SK-N-SH (cell line): ENCODE data around the gene CDH2. TPM values are rescaled to one million over a fixed set of nuclear protein-coding genes. Genes with fewer than 3 reads are reported as not detected.
A peak's percentile ranks its signal among the peaks of the same experiment; 100 is the strongest.

Experiments
- CTCF ChIA-PET: fragments of 300-600, 350-600 bp; formaldehyde crosslinking; extraction: SDS; loops from one replicate; lab custom pipeline; 2021; lab: Yijun Ruan, JAX
- POLR2A ChIA-PET: fragments of 350-600 bp; sonication (Branson Sonifier 250); formaldehyde crosslinking; extraction: SDS; loops from one replicate; lab custom pipeline; 2020; ENCODE audit warnings: antibody characterized with exemption, inconsistent platforms; lab: Yijun Ruan, JAX
- DNase-seq: peaks from one replicate; pipeline ENCODE4 v3.0.0; 2012
- H2AFZ ChIP-seq: fragments of 200-600 bp; sonication (generic); 2 replicates; pipeline ENCODE4 v1.8.1; 2016; ENCODE audit warnings: antibody characterized with exemption, mild to moderate bottlenecking, low read depth
- H3F3A ChIP-seq: fragments of 200-600 bp; sonication (generic); replicated peaks from 2 replicates; pipeline ENCODE3; 2016; ENCODE audit warnings: antibody characterized with exemption, mild to moderate bottlenecking; ENCODE audit not compliant: insufficient read depth
- H3K27ac ChIP-seq, 2 experiments: fragments of 200-500 bp in 1 of 2; fragments of 200-600 bp in 1 of 2; sonication (Bioruptor generic) in 1 of 2; sonication (generic), shearing (Covaris generic) in 1 of 2; 2 replicates each; pipeline versions ENCODE4 v1.5.1 to v1.6.1; 2014 to 2016; ENCODE audit warnings: low read depth in 2 of 2, inconsistent platforms in 1 of 2, low read length in 1 of 2, mild to moderate bottlenecking in 1 of 2, mixed read lengths in 1 of 2
- H3K27me3 ChIP-seq: fragments of 200-600 bp; sonication (generic), shearing (Covaris generic); 2 replicates; pipeline ENCODE4 v1.6.1; 2016; ENCODE audit warnings: mixed run types; ENCODE audit not compliant: insufficient read depth
- H3K36me3 ChIP-seq, 2 experiments: fragments of 200-500 bp in 1 of 2; fragments of 200-600 bp in 1 of 2; sonication (Bioruptor generic) in 1 of 2; sonication (generic) in 1 of 2; replicated peaks in 1 of 2; 2 replicates each; pipeline versions ENCODE3 to v1.5.1; 2014 to 2016; ENCODE audit warnings: low read length in 1 of 2, mild to moderate bottlenecking in 1 of 2; ENCODE audit not compliant: insufficient read depth in 2 of 2, control insufficient read depth in 1 of 2
- H3K4me1 ChIP-seq, 2 experiments: fragments of 200-500 bp in 1 of 2; fragments of 200-600 bp in 1 of 2; sonication (Bioruptor generic) in 1 of 2; sonication (generic), shearing (Covaris generic) in 1 of 2; 2 replicates each; pipeline versions ENCODE4 v1.5.1 to v1.6.1; 2014 to 2016; ENCODE audit warnings: low read depth in 1 of 2, low read length in 1 of 2, mixed run types in 1 of 2; ENCODE audit not compliant: insufficient read depth in 2 of 2, control insufficient read depth in 1 of 2
- H3K4me2 ChIP-seq: fragments of 200-600 bp; sonication (generic), shearing (Covaris generic); 2 replicates; pipeline ENCODE4 v1.6.1; 2017; ENCODE audit warnings: mixed run types
- H3K4me3 ChIP-seq, 2 experiments: fragments of 200-500 bp in 1 of 2; fragments of 200-600 bp in 1 of 2; sonication (Bioruptor generic) in 1 of 2; sonication (generic), shearing (Covaris generic) in 1 of 2; 2 replicates each; pipeline versions ENCODE4 v1.5.1 to v1.8.1; 2014 to 2016; ENCODE audit warnings: low read depth in 2 of 2, inconsistent platforms in 1 of 2, low read length in 1 of 2, mild to moderate bottlenecking in 1 of 2, mixed read lengths in 1 of 2, moderate library complexity in 1 of 2
- H3K79me2 ChIP-seq: fragments of 200-600 bp; sonication (generic); 2 replicates; pipeline ENCODE4 v1.8.1; 2017; ENCODE audit warnings: mild to moderate bottlenecking; ENCODE audit not compliant: insufficient read depth
- H3K9ac ChIP-seq: fragments of 200-600 bp; sonication (generic); 2 replicates; pipeline ENCODE4 v1.6.1; 2017; ENCODE audit warnings: mixed run types
- H3K9me2 ChIP-seq: fragments of 200-600 bp; sonication (generic); 2 replicates; pipeline ENCODE4 v1.6.1; 2017; ENCODE audit warnings: mixed run types
- H3K9me3 ChIP-seq: fragments of 200-600 bp; sonication (generic); 2 replicates; pipeline ENCODE4 v1.6.1; 2017; ENCODE audit warnings: mixed run types, mild to moderate bottlenecking, moderate library complexity
- H4K20me1 ChIP-seq: fragments of 200-600 bp; sonication (generic); 2 replicates; pipeline ENCODE4 v1.6.1; 2017; ENCODE audit warnings: mild to moderate bottlenecking, mixed run types; ENCODE audit not compliant: insufficient read depth
- ELF1 ChIP-seq: IDR thresholded peaks from 2 replicates; pipeline ENCODE4 v1.4.0; 2012
- EP300 ChIP-seq, 2 experiments: IDR thresholded peaks; 2 replicates each; pipeline versions ENCODE4 v1.4.0 to v1.6.1; 2012; ENCODE audit warnings: borderline replicate concordance in 1 of 2, low read depth in 1 of 2, low read length in 1 of 2
- FOSL2 ChIP-seq: IDR thresholded peaks from 2 replicates; pipeline ENCODE4 v1.4.0; 2012; ENCODE audit warnings: low read depth, mild to moderate bottlenecking, moderate library complexity, borderline replicate concordance
- FOXJ3 ChIP-seq: sonication (generic); formaldehyde crosslinking; IDR thresholded peaks from 2 replicates; pipeline ENCODE4 v1.5.1; 2020; ENCODE audit warnings: mild to moderate bottlenecking, missing genetic modification reagents
- FOXM1 ChIP-seq: IDR thresholded peaks from 2 replicates; pipeline ENCODE4 v1.4.0; 2012; ENCODE audit warnings: low read depth, mild to moderate bottlenecking
- JUND ChIP-seq: IDR thresholded peaks from 2 replicates; pipeline ENCODE4 v1.4.0; 2012
- MEF2A ChIP-seq: IDR thresholded peaks from 2 replicates; pipeline ENCODE4 v1.4.0; 2012; ENCODE audit warnings: low read depth, borderline replicate concordance
- MXI1 ChIP-seq: IDR thresholded peaks from 2 replicates; pipeline ENCODE4 v1.6.1; 2012; ENCODE audit warnings: mild to moderate bottlenecking, low read depth, low read length, improper control_type of control experiment
- NFIC ChIP-seq: IDR thresholded peaks from 2 replicates; pipeline ENCODE4 v1.4.0; 2012; ENCODE audit warnings: borderline replicate concordance
- POLR2AphosphoS5 ChIP-seq: IDR thresholded peaks from 2 replicates; pipeline ENCODE4 v1.6.1; 2012; ENCODE audit warnings: low read depth, low read length
- SIN3A ChIP-seq: IDR thresholded peaks from 2 replicates; pipeline ENCODE4 v1.6.1; 2012; ENCODE audit warnings: low read depth, mild to moderate bottlenecking, low read length, moderate library complexity, borderline replicate concordance
- TAF1 ChIP-seq: IDR thresholded peaks from 2 replicates; pipeline ENCODE4 v1.6.1; 2012; ENCODE audit warnings: low read depth, mild to moderate bottlenecking, low read length, moderate library complexity, borderline replicate concordance
- TCF12 ChIP-seq: IDR thresholded peaks from 2 replicates; pipeline ENCODE4 v1.4.0; 2012
- TEAD4 ChIP-seq: IDR thresholded peaks from 2 replicates; pipeline ENCODE4 v1.4.0; 2012; ENCODE audit warnings: mild to moderate bottlenecking, borderline replicate concordance; ENCODE audit not compliant: insufficient read depth
- YY1 ChIP-seq: IDR thresholded peaks from 2 replicates; pipeline ENCODE4 v1.4.0; 2012; ENCODE audit warnings: low read depth, mild to moderate bottlenecking
- WGBS: methylation state at CpG from one replicate; pipeline ENCODE4 v1.1.6; 2017; ENCODE audit warnings: low lambda C conversion rate; 5-methylcytosine and 5-hydroxymethylcytosine counted together
- polyA plus RNA-seq, 3 experiments: library from polyadenylated mRNA; depleted of rRNA; stranded (reverse); fragments of >200 nt; gene quantifications; 2 replicates each; pipeline ENCODE4 v1.2.3, GENCODE V29; 2012
- TF ChIP-seq, protein P1 (sequence below): IDR thresholded peaks from 2 replicates; pipeline ENCODE4 v1.4.0; 2012; ENCODE audit warnings: low read depth
- TF ChIP-seq, protein P2 (sequence below): IDR thresholded peaks from 2 replicates; pipeline ENCODE4; 2012

The CDH2 gene
- polyA plus RNA-seq, 1 of the 3 experiments (the other 2 are of a cell fraction) = 146 TPM

DNA sequence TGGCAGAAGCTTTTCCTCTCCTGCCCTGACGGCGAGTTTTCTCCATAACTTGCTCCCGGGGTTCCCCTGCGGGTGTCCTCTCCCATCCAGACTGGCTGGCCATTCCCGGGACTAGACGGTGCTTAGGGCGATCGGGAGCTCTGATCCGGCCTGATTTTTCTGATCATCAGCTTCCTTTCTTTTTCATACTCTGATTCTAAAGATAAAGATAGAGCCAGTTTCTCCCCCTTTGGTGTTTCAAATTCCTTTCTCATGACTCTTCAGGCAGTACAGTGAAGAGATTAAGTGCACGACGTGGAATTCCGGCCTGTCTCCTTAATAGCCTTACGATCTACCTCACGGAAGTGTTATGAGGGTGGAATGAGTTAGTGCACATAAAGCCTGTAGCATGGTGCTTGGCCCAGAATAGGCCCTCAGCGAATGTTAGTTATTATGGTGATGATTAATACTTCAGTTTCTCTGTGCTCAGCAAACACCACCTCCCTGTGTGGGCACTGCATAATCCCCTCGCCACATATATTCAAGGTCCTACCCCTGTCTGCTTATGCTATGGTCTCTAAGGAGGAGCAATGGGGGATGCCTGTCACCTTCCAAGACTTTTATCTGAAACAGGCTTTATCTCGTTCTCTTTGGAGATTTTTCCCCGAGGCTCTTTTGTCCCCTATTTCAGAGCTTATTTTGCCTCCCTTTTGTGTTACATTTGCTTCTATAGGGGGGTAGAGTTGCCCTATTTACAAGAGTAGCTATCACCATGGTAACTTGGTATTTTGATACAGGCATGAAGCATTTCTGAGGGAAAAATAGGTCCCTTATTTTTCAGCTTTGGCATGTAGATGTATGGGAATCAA lies 254.8 kb downstream of the CDH2 start:
- Histone ChIP-seq H3K36me3 (no peaks in the 10 kb centered on the region), H3K79me2 (no peaks in the 10 kb centered on the region), H3K4me3 (peak overlapping the region in 1 of 2 experiments; percentile 30; a peak in 2 of 4 replicates), H2AFZ (peak overlapping the region; percentile 87), H4K20me1 (no peaks in the 10 kb centered on the region), H3K27me3 (no peaks in the 10 kb centered on the region), H3K4me1 (peaks cover 0 to 10% of the 10 kb centered on the region in 2 experiments; a peak in 2 of 4 replicates), H3K4me2 (peak overlapping the region; percentile 66), H3K9ac (peak overlapping the region; percentile 50; the same call in 1 of the 2 replicates), H3K9me3 (no peaks in the 10 kb centered on the region), H3K9me2 (no peaks in the 10 kb centered on the region), H3F3A (peaks cover 21% of the 10 kb centered on the region), H3K27ac (peak overlapping the region; percentile 76 to 78)
- ChIA-PET CTCF (no interaction called here), POLR2A (no interaction called here)
- peak; percentile 87 for TF ChIP-seq JUND
- no peak for TF ChIP-seq MXI1
- 0 out of 2 replicates have a peak, but pooled peaks have one; percentile 18 for TF ChIP-seq TAF1
- 0 out of 2 replicates have a peak, but pooled peaks have one; percentile 17 for TF ChIP-seq YY1
- 0 out of 2 replicates have a peak, but pooled peaks have one; percentile 13 for TF ChIP-seq MEF2A
- TF ChIP-seq, protein P1, sequence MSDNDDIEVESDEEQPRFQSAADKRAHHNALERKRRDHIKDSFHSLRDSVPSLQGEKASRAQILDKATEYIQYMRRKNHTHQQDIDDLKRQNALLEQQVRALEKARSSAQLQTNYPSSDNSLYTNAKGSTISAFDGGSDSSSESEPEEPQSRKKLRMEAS = peak; percentile 34
- peak; percentile 22; the same call in 1 of the 2 replicates for TF ChIP-seq POLR2AphosphoS5
- 0 out of 2 replicates have a peak, but pooled peaks have one; percentile 14 for TF ChIP-seq NFIC
- TF ChIP-seq ELF1 = peak; percentile 50; the same call in 1 of the 2 replicates
- peak in 1 of 2 experiments; percentile 68; a peak in 1 of 4 replicates for TF ChIP-seq EP300 (IDR thresholded peaks at IDR 0.05; ENCODE audit: borderline replicate concordance in 1 of 2, low read depth in 1 of 2, low read length in 1 of 2)
- no peak for TF ChIP-seq FOXM1
- peak; percentile 70; the same call in 1 of the 2 replicates for TF ChIP-seq FOSL2
- peak; percentile 72; the same call in 1 of the 2 replicates for TF ChIP-seq TEAD4
- TF ChIP-seq, protein P2, sequence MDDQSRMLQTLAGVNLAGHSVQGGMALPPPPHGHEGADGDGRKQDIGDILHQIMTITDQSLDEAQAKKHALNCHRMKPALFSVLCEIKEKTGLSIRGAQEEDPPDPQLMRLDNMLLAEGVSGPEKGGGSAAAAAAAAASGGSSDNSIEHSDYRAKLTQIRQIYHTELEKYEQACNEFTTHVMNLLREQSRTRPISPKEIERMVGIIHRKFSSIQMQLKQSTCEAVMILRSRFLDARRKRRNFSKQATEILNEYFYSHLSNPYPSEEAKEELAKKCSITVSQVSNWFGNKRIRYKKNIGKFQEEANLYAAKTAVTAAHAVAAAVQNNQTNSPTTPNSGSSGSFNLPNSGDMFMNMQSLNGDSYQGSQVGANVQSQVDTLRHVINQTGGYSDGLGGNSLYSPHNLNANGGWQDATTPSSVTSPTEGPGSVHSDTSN = peak; percentile 64
- no peak for TF ChIP-seq FOXJ3
- no peak for TF ChIP-seq SIN3A
- TF ChIP-seq TCF12 = peak; percentile 64
- WGBS = 38% methylated on average over 18 of the region's 18 CpGs
- DNase-seq = peak; percentile 3
